Liver (tissue), 9 donors: ENCODE results near the gene PDE4D. TPM values are rescaled to one million over a fixed set of nuclear protein-coding genes. Genes with fewer than 3 reads are reported as not detected.

Experiments used
- DNase-seq: peaks from one replicate; pipeline ENCODE4 v3.0.0-alpha.2; 2017; ENCODE audit warnings: low spot score
- H3K27ac ChIP-seq, 2 donors: one replicate each; pipeline ENCODE4 v1.7.0; 2013; ENCODE audit warnings: inconsistent platforms in 2 of 2, low read length in 2 of 2, control low read depth in 1 of 2, low read depth in 1 of 2, mild to moderate bottlenecking in 1 of 2
- H3K27me3 ChIP-seq, 4 donors: one replicate each; pipeline versions ENCODE4 v1.6.1 to v1.7.0; 2013; ENCODE audit warnings: low read length in 3 of 4, inconsistent platforms in 1 of 4, mild to moderate bottlenecking in 1 of 4, moderate library complexity in 1 of 4; ENCODE audit not compliant: control insufficient read depth in 4 of 4, insufficient read depth in 4 of 4
- H3K36me3 ChIP-seq, 4 donors: one replicate each; pipeline versions ENCODE4 v1.6.1 to v1.7.0; 2013; ENCODE audit warnings: low read length in 3 of 4, mild to moderate bottlenecking in 3 of 4, low read depth in 1 of 4, moderate library complexity in 1 of 4; ENCODE audit not compliant: control insufficient read depth in 4 of 4, insufficient read depth in 3 of 4
- H3K4me1 ChIP-seq, 4 donors: one replicate each; pipeline versions ENCODE4 v1.6.1 to v1.7.0; 2013; ENCODE audit warnings: low read length in 3 of 4, mild to moderate bottlenecking in 3 of 4, moderate library complexity in 1 of 4; ENCODE audit not compliant: control insufficient read depth in 4 of 4, insufficient read depth in 4 of 4
- H3K4me3 ChIP-seq, 3 donors: one replicate each; pipeline versions ENCODE4 v1.6.1 to v1.7.0; 2013; ENCODE audit warnings: low read length in 3 of 3, control low read depth in 1 of 3, low read depth in 1 of 3, mild to moderate bottlenecking in 1 of 3
- H3K9ac ChIP-seq, 2 donors: one replicate each; pipeline ENCODE4 v1.7.0; 2013; ENCODE audit warnings: low read length in 2 of 2, mild to moderate bottlenecking in 2 of 2, moderate library complexity in 2 of 2, control low read depth in 1 of 2, low read depth in 1 of 2
- H3K9me3 ChIP-seq, 4 donors: one replicate each; pipeline versions ENCODE4 v1.6.1 to v1.7.0; 2013; ENCODE audit warnings: low read length in 3 of 4; ENCODE audit not compliant: control insufficient read depth in 4 of 4
- ATF3 ChIP-seq: IDR thresholded peaks from 2 replicates; pipeline ENCODE4 v1.6.1; 2016; ENCODE audit warnings: antibody characterized with exemption
- CTCF ChIP-seq: fragments of 150-350 bp; IDR thresholded peaks from 2 replicates; pipeline ENCODE4 v1.5.1; 2017; ENCODE audit warnings: improper control_type of control experiment, low read depth, low read length; ENCODE audit not compliant: missing input control
- EGR1 ChIP-seq, 2 donors: IDR thresholded peaks; 2 replicates each; pipeline ENCODE4 v1.6.1; 2016 to 2018; ENCODE audit warnings: antibody characterized with exemption in 2 of 2, low read depth in 2 of 2
- FOXA1 ChIP-seq: IDR thresholded peaks from 2 replicates; pipeline ENCODE4 v1.6.1; 2016; ENCODE audit warnings: antibody characterized with exemption
- FOXA2 ChIP-seq: IDR thresholded peaks from 2 replicates; pipeline ENCODE4 v1.6.1; 2016; ENCODE audit warnings: antibody characterized with exemption
- GABPA ChIP-seq, 2 donors: IDR thresholded peaks in 1 of 2; conservative IDR thresholded peaks in 1 of 2; 2 replicates each; pipeline ENCODE4 v1.6.1; 2016; ENCODE audit warnings: antibody characterized with exemption in 2 of 2, mild to moderate bottlenecking in 1 of 2, moderate library complexity in 1 of 2
- HNF4A ChIP-seq, 2 donors: conservative IDR thresholded peaks; 2 replicates each; pipeline ENCODE4 v1.6.1; 2016; ENCODE audit warnings: antibody characterized with exemption in 2 of 2, mild to moderate bottlenecking in 2 of 2
- HNF4G ChIP-seq: IDR thresholded peaks from 2 replicates; pipeline ENCODE4 v1.6.1; 2016; ENCODE audit warnings: antibody characterized with exemption
- JUND ChIP-seq, 2 donors: IDR thresholded peaks; 2 replicates each; pipeline ENCODE4 v1.6.1; 2016; ENCODE audit warnings: antibody characterized with exemption in 2 of 2
- MAX ChIP-seq: IDR thresholded peaks from 2 replicates; pipeline ENCODE4 v1.6.1; 2016; ENCODE audit warnings: antibody characterized with exemption
- NR2F2 ChIP-seq: IDR thresholded peaks from 2 replicates; pipeline ENCODE4 v1.6.1; 2016; ENCODE audit warnings: antibody characterized with exemption
- RAD21 ChIP-seq, 2 donors: IDR thresholded peaks; 2 replicates each; pipeline ENCODE4 v1.6.1; 2016; ENCODE audit warnings: antibody characterized with exemption in 2 of 2, mild to moderate bottlenecking in 2 of 2
- REST ChIP-seq: IDR thresholded peaks from 2 replicates; pipeline ENCODE4 v1.6.1; 2016; ENCODE audit warnings: antibody characterized with exemption, mild to moderate bottlenecking
- RXRA ChIP-seq, 2 donors: IDR thresholded peaks; 2 replicates each; pipeline ENCODE4 v1.6.1; 2017 to 2018; ENCODE audit warnings: antibody characterized with exemption in 2 of 2, mild to moderate bottlenecking in 1 of 2
- SP1 ChIP-seq: IDR thresholded peaks from 2 replicates; pipeline ENCODE4 v1.6.1; 2018; ENCODE audit warnings: antibody characterized with exemption, mild to moderate bottlenecking
- TAF1 ChIP-seq: conservative IDR thresholded peaks from 2 replicates; pipeline ENCODE4 v1.6.1; 2016; ENCODE audit warnings: antibody characterized with exemption, mild to moderate bottlenecking
- YY1 ChIP-seq: IDR thresholded peaks from 2 replicates; pipeline ENCODE4 v1.6.1; 2016; ENCODE audit warnings: antibody characterized with exemption, mild to moderate bottlenecking
- ZBTB33 ChIP-seq: IDR thresholded peaks from 2 replicates; pipeline ENCODE4 v1.6.1; 2016; ENCODE audit warnings: antibody characterized with exemption
- WGBS: extraction: QIAGEN DNeasy Blood & Tissue Kit; methylation state at CpG from one replicate; pipeline ENCODE4 v1.1.7; 2013; 5-methylcytosine and 5-hydroxymethylcytosine counted together
- polyA plus RNA-seq, 2 donors: library from polyadenylated mRNA; stranded (reverse) in 1 of 2; unstranded in 1 of 2; fragments of 200-250 nt in 1 of 2; fragments of >200 nt in 1 of 2; fragmentation: Nextera tagmentation in 1 of 2; extraction: Ambion mirVana in 1 of 2; gene quantifications; one replicate each; pipeline versions ENCODE4 v1.2.1 to v1.2.3, GENCODE V29; 2013 to 2015
- total RNA-seq, 2 donors: library from RNA; depleted of rRNA; stranded (reverse); fragments of >200 nt; gene quantifications; one replicate each; pipeline ENCODE4 v1.2.3, GENCODE V29; 2014
- donor health status: healthy.
- donor health status: healthy.
- donor health status: healthy.
- donor health status: healthy.
- donor health status: healthy.

The PDE4D gene
- total and polyA plus RNA-seq, 4 donors = 0.67 to 11.9 (median 6.5) TPM

- Histone ChIP-seq H3K36me3 (no peaks in the 10 kb centered on the region), H3K9ac (no peak overlapping the region), H3K27me3 (no peaks in the 10 kb centered on the region), H3K9me3 (no peaks in the 10 kb centered on the region), H3K27ac (no peak overlapping the region), H3K4me1 (no peaks in the 10 kb centered on the region), H3K4me3 (no peak overlapping the region)
- no peak for TF ChIP-seq RXRA (IDR thresholded peaks at IDR 0.05)
- no peak for TF ChIP-seq YY1
- TF ChIP-seq ATF3 = no peak
- no peak for TF ChIP-seq GABPA (IDR thresholded peaks at IDR 0.05 in 1 of 2, conservative IDR thresholded peaks at IDR 0.05 in 1 of 2)
- no peak for TF ChIP-seq ZBTB33
- no peak for TF ChIP-seq FOXA2
- no peak for TF ChIP-seq REST
- TF ChIP-seq TAF1 = no peak
- no peak for TF ChIP-seq CTCF
- no peak for TF ChIP-seq NR2F2
- TF ChIP-seq RAD21 (IDR thresholded peaks at IDR 0.05) = no peak
- TF ChIP-seq JUND (IDR thresholded peaks at IDR 0.05) = no peak
- TF ChIP-seq EGR1 (IDR thresholded peaks at IDR 0.05; ENCODE audit: low read depth in 2 of 2) = no peak
- no peak for TF ChIP-seq FOXA1
- no peak for TF ChIP-seq MAX
- no peak for TF ChIP-seq SP1
- no peak for TF ChIP-seq HNF4G
- WGBS = 85% methylated on average over 1 of the region's 1 CpG
- no peak for DNase-seq
Measured at GRCh38 chr5:59501316-59501715, 392.2 kb downstream of the PDE4D start.

GRCh38 chr5:59500014-59500413, 393.5 kb downstream of the PDE4D start:
- no peak for DNase-seq
- Histone ChIP-seq H3K9me3 (no peaks in the 10 kb centered on the region), H3K27me3 (no peaks in the 10 kb centered on the region), H3K36me3 (no peaks in the 10 kb centered on the region), H3K9ac (no peak overlapping the region), H3K27ac (no peak overlapping the region), H3K4me3 (no peak overlapping the region), H3K4me1 (no peaks in the 10 kb centered on the region)
- WGBS = 74% methylated on average over 1 of the region's 1 CpG
- TF ChIP-seq GABPA (IDR thresholded peaks at IDR 0.05 in 1 of 2, conservative IDR thresholded peaks at IDR 0.05 in 1 of 2) (no peak), TAF1 (no peak), CTCF (no peak), ZBTB33 (no peak), SP1 (no peak), MAX (no peak), NR2F2 (no peak), EGR1 (IDR thresholded peaks at IDR 0.05; ENCODE audit: low read depth in 2 of 2) (no peak), RXRA (IDR thresholded peaks at IDR 0.05) (no peak), HNF4A (conservative IDR thresholded peaks at IDR 0.05) (no peak), HNF4G (no peak), JUND (IDR thresholded peaks at IDR 0.05) (no peak)
